IMR-90 (cell line): ENCODE measurements around the gene PGA4.

ENCODE experiments used
- CEBPB ChIP-seq: IDR thresholded peaks from 2 replicates; pipeline ENCODE4 v1.6.1; 2012; ENCODE audit warnings: low read depth, low read length, improper control_type of control experiment
- FOS ChIP-seq: fragments of 150-350 bp; IDR thresholded peaks from 2 replicates; pipeline ENCODE4 v1.6.1; 2016; ENCODE audit warnings: low read depth, low read length
- MAFK ChIP-seq: IDR thresholded peaks from 2 replicates; pipeline ENCODE4 v1.6.1; 2012; ENCODE audit warnings: low read depth, low read length, improper control_type of control experiment
- MXI1 ChIP-seq: IDR thresholded peaks from 2 replicates; pipeline ENCODE4 v1.6.1; 2012; ENCODE audit warnings: low read depth, mild to moderate bottlenecking, low read length, moderate library complexity, borderline replicate concordance
- NFE2L2 ChIP-seq: fragments of 150-350 bp; IDR thresholded peaks from 2 replicates; pipeline ENCODE4 v1.6.1; 2016; ENCODE audit warnings: low read depth, mild to moderate bottlenecking, low read length
- POLR2A ChIP-seq: IDR thresholded peaks from 2 replicates; pipeline ENCODE4 v1.6.1; 2012; ENCODE audit warnings: mild to moderate bottlenecking, low read depth, low read length
- RAD21 ChIP-seq: IDR thresholded peaks from 2 replicates; pipeline ENCODE4 v1.6.1; 2012; ENCODE audit warnings: low read length, improper control_type of control experiment
- RFX5 ChIP-seq: IDR thresholded peaks from 2 replicates; pipeline ENCODE4 v1.8.0; 2012; ENCODE audit warnings: low read depth, mild to moderate bottlenecking, low read length, moderate library complexity
- SMC3 ChIP-seq: fragments of 150-350 bp; IDR thresholded peaks from 2 replicates; pipeline ENCODE4 v1.6.1; 2016; ENCODE audit warnings: low read depth, mild to moderate bottlenecking, antibody characterized with exemption, low read length, moderate library complexity
- TF ChIP-seq, protein P1 (sequence below): conservative IDR thresholded peaks from 2 replicates; pipeline ENCODE4 v1.5.1; 2012; ENCODE audit warnings: mild to moderate bottlenecking, low read depth, low read length, improper control_type of control experiment
- TF ChIP-seq, protein P2 (sequence below): fragments of 150-350 bp; IDR thresholded peaks from 2 replicates; pipeline ENCODE4 v1.6.1; 2016; ENCODE audit warnings: low read depth, mild to moderate bottlenecking, low read length, moderate library complexity, borderline replicate concordance
- TF ChIP-seq, protein P3 (sequence below): fragments of 150-350 bp; IDR thresholded peaks from 2 replicates; pipeline ENCODE4 v1.6.1; 2017; ENCODE audit warnings: mild to moderate bottlenecking, antibody characterized with exemption, low read length, low read depth

DNA sequence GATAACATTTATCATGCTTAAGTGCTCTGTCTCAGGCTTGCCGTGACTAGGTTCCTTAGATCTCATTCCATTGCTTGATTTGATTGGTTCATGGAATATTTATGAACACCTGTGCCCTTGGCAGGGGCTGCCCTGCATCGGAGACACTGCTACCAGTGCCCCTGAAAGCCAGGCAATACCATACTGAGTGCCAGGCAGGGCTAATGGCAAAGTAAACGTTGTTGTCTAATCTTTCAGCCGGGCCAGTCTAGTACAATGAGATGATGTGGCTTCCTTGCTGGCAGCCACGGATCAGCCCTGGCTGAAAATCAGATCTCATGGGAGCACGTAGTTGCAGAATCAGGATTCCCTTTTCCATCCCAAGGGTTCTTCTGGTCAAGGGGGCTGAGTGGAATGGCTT lies 23.8 kb upstream of the PGA4 start:
- TF ChIP-seq, protein P1, sequence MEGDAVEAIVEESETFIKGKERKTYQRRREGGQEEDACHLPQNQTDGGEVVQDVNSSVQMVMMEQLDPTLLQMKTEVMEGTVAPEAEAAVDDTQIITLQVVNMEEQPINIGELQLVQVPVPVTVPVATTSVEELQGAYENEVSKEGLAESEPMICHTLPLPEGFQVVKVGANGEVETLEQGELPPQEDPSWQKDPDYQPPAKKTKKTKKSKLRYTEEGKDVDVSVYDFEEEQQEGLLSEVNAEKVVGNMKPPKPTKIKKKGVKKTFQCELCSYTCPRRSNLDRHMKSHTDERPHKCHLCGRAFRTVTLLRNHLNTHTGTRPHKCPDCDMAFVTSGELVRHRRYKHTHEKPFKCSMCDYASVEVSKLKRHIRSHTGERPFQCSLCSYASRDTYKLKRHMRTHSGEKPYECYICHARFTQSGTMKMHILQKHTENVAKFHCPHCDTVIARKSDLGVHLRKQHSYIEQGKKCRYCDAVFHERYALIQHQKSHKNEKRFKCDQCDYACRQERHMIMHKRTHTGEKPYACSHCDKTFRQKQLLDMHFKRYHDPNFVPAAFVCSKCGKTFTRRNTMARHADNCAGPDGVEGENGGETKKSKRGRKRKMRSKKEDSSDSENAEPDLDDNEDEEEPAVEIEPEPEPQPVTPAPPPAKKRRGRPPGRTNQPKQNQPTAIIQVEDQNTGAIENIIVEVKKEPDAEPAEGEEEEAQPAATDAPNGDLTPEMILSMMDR = no peak
- TF ChIP-seq FOS = no peak
- no peak for TF ChIP-seq MAFK
- no peak for TF ChIP-seq RAD21
- no peak for TF ChIP-seq POLR2A
- no peak for TF ChIP-seq CEBPB
- no peak for TF ChIP-seq RFX5
- no peak for TF ChIP-seq NFE2L2
- TF ChIP-seq, protein P2, sequence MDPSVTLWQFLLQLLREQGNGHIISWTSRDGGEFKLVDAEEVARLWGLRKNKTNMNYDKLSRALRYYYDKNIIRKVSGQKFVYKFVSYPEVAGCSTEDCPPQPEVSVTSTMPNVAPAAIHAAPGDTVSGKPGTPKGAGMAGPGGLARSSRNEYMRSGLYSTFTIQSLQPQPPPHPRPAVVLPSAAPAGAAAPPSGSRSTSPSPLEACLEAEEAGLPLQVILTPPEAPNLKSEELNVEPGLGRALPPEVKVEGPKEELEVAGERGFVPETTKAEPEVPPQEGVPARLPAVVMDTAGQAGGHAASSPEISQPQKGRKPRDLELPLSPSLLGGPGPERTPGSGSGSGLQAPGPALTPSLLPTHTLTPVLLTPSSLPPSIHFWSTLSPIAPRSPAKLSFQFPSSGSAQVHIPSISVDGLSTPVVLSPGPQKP = no peak
- no peak for TF ChIP-seq SMC3
- TF ChIP-seq MXI1 = no peak
- TF ChIP-seq, protein P3, sequence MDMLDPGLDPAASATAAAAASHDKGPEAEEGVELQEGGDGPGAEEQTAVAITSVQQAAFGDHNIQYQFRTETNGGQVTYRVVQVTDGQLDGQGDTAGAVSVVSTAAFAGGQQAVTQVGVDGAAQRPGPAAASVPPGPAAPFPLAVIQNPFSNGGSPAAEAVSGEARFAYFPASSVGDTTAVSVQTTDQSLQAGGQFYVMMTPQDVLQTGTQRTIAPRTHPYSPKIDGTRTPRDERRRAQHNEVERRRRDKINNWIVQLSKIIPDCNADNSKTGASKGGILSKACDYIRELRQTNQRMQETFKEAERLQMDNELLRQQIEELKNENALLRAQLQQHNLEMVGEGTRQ = no peak
